ENCODE data around the gene PWWP2B.

- no peak for TF ChIP-seq POLR2A (IDR thresholded peaks at IDR 0.05; ENCODE audit: low read depth, low read length)
- no peak for TF ChIP-seq CTCF (IDR thresholded peaks at IDR 0.05; ENCODE audit: extremely low read depth in 1 of 2, insufficient read depth in 1 of 2, low read depth in 1 of 2, low read length in 2 of 2)
Measured at GRCh38 chr10:132397036-132397541, at the start of gene PWWP2B.
